ENCODE data around the gene RNF214. TPM values are rescaled to one million over a fixed set of nuclear protein-coding genes. Genes with fewer than 3 reads are reported as not detected.

RNF214 gene
- total and polyA plus RNA-seq, 2 of the 13 experiments (the other 11 are each of a cell fraction or from before 2014, with no cell fraction given) = 10.7 to 12.6 TPM

GRCh38 chr11:117327567-117328374, 95.3 kb downstream of the RNF214 start, which contains the start of gene CEP164 (continued):
- TF ChIP-seq BRD4 (CRISPR knock-in tag; IDR thresholded peaks at IDR 0.05) (no peak), ZKSCAN8 (CRISPR knock-in tag; IDR thresholded peaks at IDR 0.05; ENCODE audit: borderline replicate concordance) (peak; percentile 19; the same call in 1 of the 2 replicates), ZNF7 (CRISPR knock-in tag; IDR thresholded peaks at IDR 0.05) (no peak), LRRFIP1 (CRISPR knock-in tag; conservative IDR thresholded peaks at IDR 0.05) (no peak), CTCF (CRISPR knock-in tag; IDR thresholded peaks at IDR 0.05) (no peak), BCL6 (CRISPR knock-in tag; IDR thresholded peaks at IDR 0.05) (no peak), NR2F6 (IDR thresholded peaks at IDR 0.05) (no peak), NR2F6 (CRISPR knock-in tag; IDR thresholded peaks at IDR 0.05) (no peak), HIVEP1 (CRISPR knock-in tag; IDR thresholded peaks at IDR 0.05) (peak; percentile 81), ARNT2 (CRISPR knock-in tag; IDR thresholded peaks at IDR 0.05; ENCODE audit: low read depth) (peak; percentile 47; the same call in 1 of the 2 replicates), ZNF780A (CRISPR knock-in tag; IDR thresholded peaks at IDR 0.05) (peak; percentile 49; the same call in 1 of the 2 replicates), ZMAT3 (CRISPR knock-in tag; conservative IDR thresholded peaks at IDR 0.05) (no peak; the same call in 1 of the 2 replicates), ZNF749 (CRISPR knock-in tag; IDR thresholded peaks at IDR 0.05; ENCODE audit: borderline replicate concordance) (peak; percentile 72; the same call in 1 of the 2 replicates), ZNF574 (CRISPR knock-in tag; IDR thresholded peaks at IDR 0.05) (peak; percentile 78), HDAC6 (IDR thresholded peaks at IDR 0.05; ENCODE audit: low read depth, low read length) (no peak), NFKB2 (CRISPR knock-in tag; IDR thresholded peaks at IDR 0.05; ENCODE audit: borderline replicate concordance) (no peak), POLR2G (IDR thresholded peaks at IDR 0.05; ENCODE audit: low read depth, low read length) (peak; percentile 83), ZNF644 (CRISPR knock-in tag; IDR thresholded peaks at IDR 0.05; ENCODE audit: low read depth) (no peak), RBAK (CRISPR knock-in tag; IDR thresholded peaks at IDR 0.05) (no peak), ZNF263 (CRISPR knock-in tag; IDR thresholded peaks at IDR 0.05) (no peak; the same call in 1 of the 2 replicates), ZBTB14 (CRISPR knock-in tag; IDR thresholded peaks at IDR 0.05) (no peak)

Data from HepG2 (cell line).